ENCODE data around the gene GPR65. TPM values are rescaled to one million over a fixed set of nuclear protein-coding genes. Genes with fewer than 3 reads are reported as not detected.

GPR65 gene
- total RNA-seq, 1 donor from 2014 or later: 0.54 TPM

DNA sequence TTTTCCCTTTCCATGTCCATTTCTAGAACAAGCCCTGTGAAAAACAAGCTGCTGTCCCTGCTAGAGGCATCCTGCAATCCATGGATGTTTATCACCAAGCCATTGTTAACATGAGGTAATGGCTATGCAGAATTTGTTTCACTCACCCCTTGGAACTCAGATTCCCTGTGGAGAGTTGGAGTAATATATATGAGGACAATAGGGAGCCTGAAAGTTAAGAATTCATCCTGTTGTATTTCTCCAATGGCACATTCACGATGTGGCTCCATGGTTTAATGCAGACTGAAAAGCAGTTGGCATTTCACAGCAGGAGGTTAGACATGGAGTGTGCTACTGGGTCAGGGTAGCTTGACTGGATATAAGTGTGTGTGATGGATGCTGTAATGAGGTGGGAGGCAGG is 32.4 kb downstream of the GPR65 start:
- Histone ChIP-seq H3K4me2 (ENCODE audit: low read length) (no peak overlapping the region), H2AFZ (ENCODE audit: low read depth, low read length) (no peak overlapping the region), H4K20me1 (ENCODE audit: insufficient read depth, low read length) (no peaks in the 10 kb centered on the region), H3K27me3 (ENCODE audit: insufficient read depth, low read length) (no peaks in the 10 kb centered on the region), H3K79me2 (ENCODE audit: insufficient read depth, low read length) (no peaks in the 10 kb centered on the region), H3K27ac (ENCODE audit: low read depth, low read length) (no peak overlapping the region), H3K9me3 (ENCODE audit: insufficient read depth, low read depth, low read length) (no peaks in the 10 kb centered on the region), H3K4me1 (ENCODE audit: insufficient read depth, low read length) (no peaks in the 10 kb centered on the region), H3K9ac (ENCODE audit: low read length) (no peak overlapping the region), H3K36me3 (ENCODE audit: insufficient read depth, low read length) (no peaks in the 10 kb centered on the region), H3K4me3 (ENCODE audit: insufficient read depth, low read depth, low read length) (no peak overlapping the region)
- DNase-seq (ENCODE audit: low read depth) (no peak), FAIRE-seq (no peak)
- Mint-ChIP-seq H3K4me1 (ENCODE audit: low read depth, unreplicated experiment) (no peaks in the 10 kb centered on the region), H3K9me3 (ENCODE audit: unreplicated experiment) (peaks cover 2% of the 10 kb centered on the region), H3K27ac (ENCODE audit: unreplicated experiment) (no peak overlapping the region), H3K4me3 (ENCODE audit: unreplicated experiment) (no peak overlapping the region), H3K36me3 (ENCODE audit: low read depth, unreplicated experiment) (no peaks in the 10 kb centered on the region), H3K27me3 (ENCODE audit: low read depth, unreplicated experiment) (peaks cover 4% of the 10 kb centered on the region)
- no peak for TF ChIP-seq EZH2 (IDR thresholded peaks at IDR 0.05; ENCODE audit: insufficient read depth, low read length)
- TF ChIP-seq, protein P1, sequence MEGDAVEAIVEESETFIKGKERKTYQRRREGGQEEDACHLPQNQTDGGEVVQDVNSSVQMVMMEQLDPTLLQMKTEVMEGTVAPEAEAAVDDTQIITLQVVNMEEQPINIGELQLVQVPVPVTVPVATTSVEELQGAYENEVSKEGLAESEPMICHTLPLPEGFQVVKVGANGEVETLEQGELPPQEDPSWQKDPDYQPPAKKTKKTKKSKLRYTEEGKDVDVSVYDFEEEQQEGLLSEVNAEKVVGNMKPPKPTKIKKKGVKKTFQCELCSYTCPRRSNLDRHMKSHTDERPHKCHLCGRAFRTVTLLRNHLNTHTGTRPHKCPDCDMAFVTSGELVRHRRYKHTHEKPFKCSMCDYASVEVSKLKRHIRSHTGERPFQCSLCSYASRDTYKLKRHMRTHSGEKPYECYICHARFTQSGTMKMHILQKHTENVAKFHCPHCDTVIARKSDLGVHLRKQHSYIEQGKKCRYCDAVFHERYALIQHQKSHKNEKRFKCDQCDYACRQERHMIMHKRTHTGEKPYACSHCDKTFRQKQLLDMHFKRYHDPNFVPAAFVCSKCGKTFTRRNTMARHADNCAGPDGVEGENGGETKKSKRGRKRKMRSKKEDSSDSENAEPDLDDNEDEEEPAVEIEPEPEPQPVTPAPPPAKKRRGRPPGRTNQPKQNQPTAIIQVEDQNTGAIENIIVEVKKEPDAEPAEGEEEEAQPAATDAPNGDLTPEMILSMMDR (IDR thresholded peaks at IDR 0.05; ENCODE audit: insufficient read depth, low read depth, low read length): no peak

DNA sequence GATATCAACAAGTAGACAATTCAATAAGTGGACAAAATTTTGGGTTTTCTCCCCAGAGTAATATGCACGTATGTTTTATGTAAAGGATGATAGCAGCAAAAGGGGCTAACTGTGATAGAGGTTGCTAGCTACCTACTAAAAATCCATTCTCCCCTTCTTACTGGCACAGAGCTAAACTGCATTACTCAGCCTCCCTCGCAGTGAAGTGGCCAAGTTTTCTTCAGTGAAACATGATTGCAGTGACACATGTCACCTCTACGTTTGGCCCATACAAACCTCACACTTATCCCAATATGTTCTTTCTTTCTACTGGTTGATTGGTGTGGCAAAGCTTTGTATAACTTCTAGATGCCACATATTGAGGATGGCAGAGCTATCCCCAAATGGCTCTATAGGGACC is 34.3 kb downstream of the GPR65 start:
- TF ChIP-seq, protein P1 (IDR thresholded peaks at IDR 0.05; ENCODE audit: insufficient read depth, low read depth, low read length): no peak
- TF ChIP-seq EZH2 (IDR thresholded peaks at IDR 0.05; ENCODE audit: insufficient read depth, low read length): no peak
- no peaks in the 10 kb centered on the region for H3K9me3 ChIP-seq (ENCODE audit: insufficient read depth, low read depth, low read length)
- Mint-ChIP-seq H3K9me3 (ENCODE audit: unreplicated experiment) (peaks cover 2% of the 10 kb centered on the region), H3K27me3 (ENCODE audit: low read depth, unreplicated experiment) (peaks cover 3% of the 10 kb centered on the region), H3K4me1 (ENCODE audit: low read depth, unreplicated experiment) (no peaks in the 10 kb centered on the region), H3K4me3 (ENCODE audit: unreplicated experiment) (no peak overlapping the region), H3K36me3 (ENCODE audit: low read depth, unreplicated experiment) (no peaks in the 10 kb centered on the region), H3K27ac (ENCODE audit: unreplicated experiment) (no peak overlapping the region)
- no peaks in the 10 kb centered on the region for H3K79me2 ChIP-seq (ENCODE audit: insufficient read depth, low read length)
- no peaks in the 10 kb centered on the region for H4K20me1 ChIP-seq (ENCODE audit: insufficient read depth, low read length)
- FAIRE-seq (no peak), DNase-seq (ENCODE audit: low read depth) (no peak)
- H2AFZ ChIP-seq (ENCODE audit: low read depth, low read length): no peak overlapping the region
- H3K4me2 ChIP-seq (ENCODE audit: low read length): no peak overlapping the region
- no peak overlapping the region for H3K4me3 ChIP-seq (ENCODE audit: insufficient read depth, low read depth, low read length)
- no peaks in the 10 kb centered on the region for H3K36me3 ChIP-seq (ENCODE audit: insufficient read depth, low read length)
- H3K27ac ChIP-seq (ENCODE audit: low read depth, low read length): no peak overlapping the region
- no peaks in the 10 kb centered on the region for H3K4me1 ChIP-seq (ENCODE audit: insufficient read depth, low read length)
- no peaks in the 10 kb centered on the region for H3K27me3 ChIP-seq (ENCODE audit: insufficient read depth, low read length)
- no peak overlapping the region for H3K9ac ChIP-seq (ENCODE audit: low read length)

DNA sequence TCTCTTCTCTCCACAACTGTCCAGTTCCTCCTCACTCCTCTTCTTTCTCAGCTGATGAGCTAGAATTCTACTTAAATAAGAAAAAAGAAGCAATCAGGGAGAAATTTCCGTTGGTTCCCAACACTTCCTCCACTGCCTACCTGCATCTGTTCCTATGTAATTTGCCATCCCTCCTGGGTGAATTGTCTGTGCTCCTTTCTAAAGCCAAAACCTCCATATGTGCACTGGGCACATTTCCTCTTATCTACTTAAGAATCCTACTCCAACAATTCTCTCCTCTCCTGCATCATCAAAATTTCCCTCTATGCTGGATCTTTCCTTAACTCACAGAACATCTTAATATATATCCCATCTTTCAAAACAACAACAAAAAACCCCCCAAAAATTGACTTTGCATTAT is 35.2 kb downstream of the GPR65 start:
- Histone ChIP-seq H3K9me3 (ENCODE audit: insufficient read depth, low read depth, low read length) (no peaks in the 10 kb centered on the region), H3K4me2 (ENCODE audit: low read length) (no peak overlapping the region), H3K79me2 (ENCODE audit: insufficient read depth, low read length) (no peaks in the 10 kb centered on the region), H3K27ac (ENCODE audit: low read depth, low read length) (no peak overlapping the region), H4K20me1 (ENCODE audit: insufficient read depth, low read length) (no peaks in the 10 kb centered on the region), H2AFZ (ENCODE audit: low read depth, low read length) (no peak overlapping the region), H3K4me1 (ENCODE audit: insufficient read depth, low read length) (no peaks in the 10 kb centered on the region), H3K4me3 (ENCODE audit: insufficient read depth, low read depth, low read length) (no peak overlapping the region), H3K9ac (ENCODE audit: low read length) (no peak overlapping the region), H3K36me3 (ENCODE audit: insufficient read depth, low read length) (no peaks in the 10 kb centered on the region), H3K27me3 (ENCODE audit: insufficient read depth, low read length) (no peaks in the 10 kb centered on the region)
- H3K27ac Mint-ChIP-seq (ENCODE audit: unreplicated experiment): no peak overlapping the region
- no peak for FAIRE-seq
- H3K9me3 Mint-ChIP-seq (ENCODE audit: unreplicated experiment): peaks cover 2% of the 10 kb centered on the region
- no peaks in the 10 kb centered on the region for H3K4me1 Mint-ChIP-seq (ENCODE audit: low read depth, unreplicated experiment)
- H3K4me3 Mint-ChIP-seq (ENCODE audit: unreplicated experiment): no peak overlapping the region
- TF ChIP-seq, protein P1 (IDR thresholded peaks at IDR 0.05; ENCODE audit: insufficient read depth, low read depth, low read length): no peak
- no peak for TF ChIP-seq EZH2 (IDR thresholded peaks at IDR 0.05; ENCODE audit: insufficient read depth, low read length)
- H3K36me3 Mint-ChIP-seq (ENCODE audit: low read depth, unreplicated experiment): no peaks in the 10 kb centered on the region
- no peak for DNase-seq (ENCODE audit: low read depth)
- H3K27me3 Mint-ChIP-seq (ENCODE audit: low read depth, unreplicated experiment): no peaks in the 10 kb centered on the region
